SK-N-SH (cell line): ENCODE results near the gene CAPS.

Source experiments
- GATA2 ChIP-seq: sonication (generic); formaldehyde crosslinking; IDR thresholded peaks from 2 replicates; pipeline ENCODE4 v1.5.0; 2020; ENCODE audit warnings: mild to moderate bottlenecking, missing genetic modification reagents
- JUND ChIP-seq: IDR thresholded peaks from 2 replicates; pipeline ENCODE4 v1.4.0; 2012
- POLR2AphosphoS5 ChIP-seq: IDR thresholded peaks from 2 replicates; pipeline ENCODE4 v1.6.1; 2012; ENCODE audit warnings: low read depth, low read length
- RFX5 ChIP-seq: IDR thresholded peaks from 2 replicates; pipeline ENCODE4 v1.6.1; 2012; ENCODE audit warnings: mild to moderate bottlenecking, improper control_type of control experiment, low read length
- TEAD4 ChIP-seq: IDR thresholded peaks from 2 replicates; pipeline ENCODE4 v1.4.0; 2012; ENCODE audit warnings: mild to moderate bottlenecking, borderline replicate concordance; ENCODE audit not compliant: insufficient read depth
- YY1 ChIP-seq: IDR thresholded peaks from 2 replicates; pipeline ENCODE4 v1.4.0; 2012; ENCODE audit warnings: low read depth, mild to moderate bottlenecking
- TF ChIP-seq, protein P1 (sequence below): fragments of 200-600 bp; sonication (generic); IDR thresholded peaks from 2 replicates; pipeline ENCODE4 v1.6.1; 2017; ENCODE audit warnings: antibody characterized with exemption, mild to moderate bottlenecking, moderate library complexity

- TF ChIP-seq, protein P1, sequence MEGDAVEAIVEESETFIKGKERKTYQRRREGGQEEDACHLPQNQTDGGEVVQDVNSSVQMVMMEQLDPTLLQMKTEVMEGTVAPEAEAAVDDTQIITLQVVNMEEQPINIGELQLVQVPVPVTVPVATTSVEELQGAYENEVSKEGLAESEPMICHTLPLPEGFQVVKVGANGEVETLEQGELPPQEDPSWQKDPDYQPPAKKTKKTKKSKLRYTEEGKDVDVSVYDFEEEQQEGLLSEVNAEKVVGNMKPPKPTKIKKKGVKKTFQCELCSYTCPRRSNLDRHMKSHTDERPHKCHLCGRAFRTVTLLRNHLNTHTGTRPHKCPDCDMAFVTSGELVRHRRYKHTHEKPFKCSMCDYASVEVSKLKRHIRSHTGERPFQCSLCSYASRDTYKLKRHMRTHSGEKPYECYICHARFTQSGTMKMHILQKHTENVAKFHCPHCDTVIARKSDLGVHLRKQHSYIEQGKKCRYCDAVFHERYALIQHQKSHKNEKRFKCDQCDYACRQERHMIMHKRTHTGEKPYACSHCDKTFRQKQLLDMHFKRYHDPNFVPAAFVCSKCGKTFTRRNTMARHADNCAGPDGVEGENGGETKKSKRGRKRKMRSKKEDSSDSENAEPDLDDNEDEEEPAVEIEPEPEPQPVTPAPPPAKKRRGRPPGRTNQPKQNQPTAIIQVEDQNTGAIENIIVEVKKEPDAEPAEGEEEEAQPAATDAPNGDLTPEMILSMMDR = no peak
- TF ChIP-seq GATA2 (no peak), RFX5 (no peak), JUND (no peak), POLR2AphosphoS5 (no peak), YY1 (no peak), TEAD4 (no peak)
Observed at GRCh38 chr19:5959260-5960004, 45.4 kb downstream of the CAPS start.
